NCI-H2029 (cell line): ENCODE measurements around the gene SUDS3.

Experiments
- DNase-seq: peaks from one replicate; lab custom pipeline; 2025; lab: John Stamatoyannopoulos, UW

Gene SUDS3

GRCh38 chr12:118356809-118357256 is 19.5 kb upstream of the SUDS3 start:
- DNase-seq: no peak

- no peak for DNase-seq
These were observed 18.9 kb upstream of the SUDS3 start for GRCh38 chr12:118357257-118358007.

- no peak for DNase-seq
These were observed 18.4 kb upstream of the SUDS3 start for GRCh38 chr12:118358008-118358359.

- DNase-seq: no peak
These were observed 17.5 kb upstream of the SUDS3 start for GRCh38 chr12:118358612-118359540.

- DNase-seq: no peak
These were observed 16.8 kb upstream of the SUDS3 start for GRCh38 chr12:118359541-118359915.

- no peak for DNase-seq
These were observed 15.3 kb upstream of the SUDS3 start for GRCh38 chr12:118361092-118361404.

- no peak for DNase-seq
These were observed 14.5 kb upstream of the SUDS3 start for GRCh38 chr12:118361889-118362288.

GRCh38 chr12:118368821-118369220 is 7.5 kb upstream of the SUDS3 start:
- no peak for DNase-seq

GRCh38 chr12:118370601-118371000 is 5.8 kb upstream of the SUDS3 start:
- DNase-seq: no peak

GRCh38 chr12:118371321-118372282 is 4.8 kb upstream of the SUDS3 start:
- no peak for DNase-seq

- peak; percentile 98 for DNase-seq
These were observed 3.5 kb upstream of the SUDS3 start, which contains the start of gene TAOK3 for GRCh38 chr12:118372541-118373495. Gene TAOK3 (minus strand): TSS chr12:118372907. CDS start chr12:118255567, 117,340 bp downstream.

- DNase-seq: no peak
These were observed 2.7 kb upstream of the SUDS3 start for GRCh38 chr12:118373616-118374015.

GRCh38 chr12:118374126-118374725 is 2.1 kb upstream of the SUDS3 start:
- DNase-seq: no peak

- no peak for DNase-seq
These were observed 1.4 kb upstream of the SUDS3 start for GRCh38 chr12:118374909-118375308.

GRCh38 chr12:118375348-118375747 is 1.0 kb upstream of the SUDS3 start:
- DNase-seq: no peak

- peak; percentile 30 for DNase-seq
These were observed 897 bp downstream of the SUDS3 start for GRCh38 chr12:118377021-118377883.

GRCh38 chr12:118377884-118378470 is 1.6 kb downstream of the SUDS3 start:
- peak; percentile 47 for DNase-seq

GRCh38 chr12:118391424-118391823 is 15.1 kb downstream of the SUDS3 start:
- no peak for DNase-seq

GRCh38 chr12:118391836-118392235 is 15.5 kb downstream of the SUDS3 start:
- no peak for DNase-seq
